ENCODE data around the gene CALML3.

Gene CALML3

GRCh38 chr10:5565671-5566581 lies 41.2 kb downstream of the CALML3 start:
- DNase-seq (ENCODE audit: low spot score), result peak; percentile 89
- ChIA-PET CTCF (interaction anchor here (0.5 to 1.8 kb wide), 2 partner anchors 47 to 57 kb away, joined by 3 to 9 read pairs; no protein-coding TSS in a partner anchor), POLR2A (ENCODE audit: low non-redundant PET) (interaction anchor here (0.8 kb wide), 1 partner anchor 30 kb away, joined by 6 read pairs; no protein-coding TSS in a partner anchor)
- peak overlapping the region; percentile 91 for H3K27ac ChIP-seq
- no peak for TF ChIP-seq CTCF (conservative IDR thresholded peaks at IDR 0.05; ENCODE audit: low read depth)

- CTCF ChIA-PET, result interaction anchor here (0.5 to 1.8 kb wide), 4 partner anchors 14 to 692 kb away, joined by 3 to 9 read pairs (median 4); no protein-coding TSS in a partner anchor
- peak; percentile 82 for DNase-seq (ENCODE audit: low spot score)
- POLR2A ChIA-PET (ENCODE audit: low non-redundant PET), result no interaction called here
- peak overlapping the region; percentile 91 for H3K27ac ChIP-seq
- no peak for TF ChIP-seq CTCF (conservative IDR thresholded peaks at IDR 0.05; ENCODE audit: low read depth)
These were observed 41.9 kb downstream of the CALML3 start for GRCh38 chr10:5566614-5567013.

DNA sequence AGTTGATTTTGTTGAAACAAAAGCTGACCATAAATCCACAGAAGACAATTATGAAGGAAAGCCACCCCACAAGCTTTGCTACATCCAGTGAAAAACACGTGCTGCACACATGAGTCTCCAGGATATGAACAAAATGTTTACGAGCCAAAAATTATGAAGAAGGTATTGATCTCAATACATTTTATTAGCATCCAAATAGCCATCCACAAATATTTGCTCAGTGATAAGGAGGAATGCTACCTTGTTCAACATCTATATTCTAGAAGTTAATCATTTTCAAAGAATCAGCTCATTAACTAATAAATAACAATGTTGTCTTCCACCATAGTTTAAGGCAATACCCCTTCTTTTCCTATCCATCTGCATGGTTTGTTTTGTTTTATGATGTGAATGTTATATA lies 42.7 kb downstream of the CALML3 start:
- CTCF ChIA-PET, result interaction anchor here (0.8 kb wide), 1 partner anchor 13 kb away, joined by 3 read pairs; no protein-coding TSS in a partner anchor
- no peak for DNase-seq (ENCODE audit: low spot score)
- TF ChIP-seq CTCF (conservative IDR thresholded peaks at IDR 0.05; ENCODE audit: low read depth), result no peak
- POLR2A ChIA-PET (ENCODE audit: low non-redundant PET), result no interaction called here
- peak overlapping the region; percentile 91; the same call in 1 of the 2 replicates for H3K27ac ChIP-seq

- ChIA-PET POLR2A (ENCODE audit: low non-redundant PET) (no interaction called here), CTCF (no interaction called here)
- no peak overlapping the region for H3K27ac ChIP-seq
- TF ChIP-seq CTCF (conservative IDR thresholded peaks at IDR 0.05; ENCODE audit: low read depth), result no peak
- no peak for DNase-seq (ENCODE audit: low spot score)
These were observed 44.2 kb downstream of the CALML3 start for GRCh38 chr10:5568984-5569383.

- no peak overlapping the region for H3K27ac ChIP-seq
- POLR2A ChIA-PET (ENCODE audit: low non-redundant PET), result no interaction called here
These were observed 44.8 kb downstream of the CALML3 start for GRCh38 chr10:5569568-5569967.

More at GRCh38 chr10:5569568-5569967, 44.8 kb downstream of the CALML3 start:
- TF ChIP-seq CTCF (conservative IDR thresholded peaks at IDR 0.05; ENCODE audit: low read depth), result no peak
- DNase-seq (ENCODE audit: low spot score), result no peak
- CTCF ChIA-PET, result interaction anchor here (0.7 kb wide), 1 partner anchor 14 kb away, joined by 3 read pairs; no protein-coding TSS in a partner anchor

Measured in RWPE1 (cell line).